ENCODE data around the gene MAP3K1.
A peak's percentile ranks its signal among the peaks of the same experiment; 100 is the strongest.

The MAP3K1 gene

GRCh38 chr5:56881571-56881970, 66.2 kb downstream of the MAP3K1 start:
- Mint-ChIP-seq H3K4me1 (ENCODE audit: low read depth) (peaks cover under 1% of the 10 kb centered on the region), H3K36me3 (ENCODE audit: low read depth) (peaks cover 92% of the 10 kb centered on the region), H3K27ac (peak overlapping the region; percentile 42), H3K27me3 (no peaks in the 10 kb centered on the region), H3K4me3 (no peak overlapping the region), H3K9me3 (no peaks in the 10 kb centered on the region)
- no peak for DNase-seq

GRCh38 chr5:56893251-56893951, 78.1 kb downstream of the MAP3K1 start:
- H3K36me3 Mint-ChIP-seq (ENCODE audit: low read depth): peaks cover 78% of the 10 kb centered on the region
- H3K27me3 Mint-ChIP-seq: no peaks in the 10 kb centered on the region
- no peaks in the 10 kb centered on the region for H3K9me3 Mint-ChIP-seq
- H3K4me3 Mint-ChIP-seq: no peak overlapping the region
- H3K27ac Mint-ChIP-seq: no peak overlapping the region
- no peak for DNase-seq
- peaks cover 11% of the 10 kb centered on the region for H3K4me1 Mint-ChIP-seq (ENCODE audit: low read depth)

- no peaks in the 10 kb centered on the region for H3K27me3 Mint-ChIP-seq
- no peak overlapping the region for H3K27ac Mint-ChIP-seq
- H3K4me3 Mint-ChIP-seq: no peak overlapping the region
- no peak for DNase-seq
- peaks cover 11% of the 10 kb centered on the region for H3K4me1 Mint-ChIP-seq (ENCODE audit: low read depth)
- H3K9me3 Mint-ChIP-seq: no peaks in the 10 kb centered on the region
- H3K36me3 Mint-ChIP-seq (ENCODE audit: low read depth): peaks cover 45% of the 10 kb centered on the region
Measured at GRCh38 chr5:56896763-56897162, 81.4 kb downstream of the MAP3K1 start.

- peaks cover 8% of the 10 kb centered on the region for H3K4me1 Mint-ChIP-seq (ENCODE audit: low read depth)
- H3K9me3 Mint-ChIP-seq: no peaks in the 10 kb centered on the region
- no peak overlapping the region for H3K4me3 Mint-ChIP-seq
- H3K27me3 Mint-ChIP-seq: no peaks in the 10 kb centered on the region
- no peak for DNase-seq
- no peak overlapping the region for H3K27ac Mint-ChIP-seq
- peaks cover 33% of the 10 kb centered on the region for H3K36me3 Mint-ChIP-seq (ENCODE audit: low read depth)
Measured at GRCh38 chr5:56898213-56898612, 82.9 kb downstream of the MAP3K1 start.

GRCh38 chr5:56900395-56900794, 85.0 kb downstream of the MAP3K1 start:
- no peak for DNase-seq
- Mint-ChIP-seq H3K4me1 (ENCODE audit: low read depth) (peaks cover 6% of the 10 kb centered on the region), H3K27me3 (no peaks in the 10 kb centered on the region), H3K4me3 (no peak overlapping the region), H3K9me3 (no peaks in the 10 kb centered on the region), H3K27ac (no peak overlapping the region), H3K36me3 (ENCODE audit: low read depth) (peaks cover 12% of the 10 kb centered on the region)

GRCh38 chr5:56900858-56901578, 85.7 kb downstream of the MAP3K1 start:
- peak; percentile 38 for DNase-seq
- Mint-ChIP-seq H3K9me3 (no peaks in the 10 kb centered on the region), H3K27ac (no peak overlapping the region), H3K36me3 (ENCODE audit: low read depth) (peaks cover 8% of the 10 kb centered on the region), H3K4me1 (ENCODE audit: low read depth) (peaks cover 6% of the 10 kb centered on the region), H3K27me3 (no peaks in the 10 kb centered on the region), H3K4me3 (no peak overlapping the region)

GRCh38 chr5:56908942-56909293, 93.6 kb downstream of the MAP3K1 start:
- H3K9me3 Mint-ChIP-seq: no peaks in the 10 kb centered on the region
- H3K36me3 Mint-ChIP-seq (ENCODE audit: low read depth): peaks cover 5% of the 10 kb centered on the region
- H3K27me3 Mint-ChIP-seq: peaks cover 4% of the 10 kb centered on the region
- no peak for DNase-seq
- H3K4me3 Mint-ChIP-seq: peak overlapping the region; percentile 91
- peaks cover 23% of the 10 kb centered on the region for H3K4me1 Mint-ChIP-seq (ENCODE audit: low read depth)
- H3K27ac Mint-ChIP-seq: peak overlapping the region; percentile 98

GRCh38 chr5:56909294-56910209, 94.2 kb downstream of the MAP3K1 start, which contains the start of gene SETD9:
Gene SETD9, plus strand, starts transcription at chr5:56909596. Its CDS starts 50 bp downstream, at chr5:56909646.
- peak within 1 kb of the TSS; percentile 98 for H3K27ac Mint-ChIP-seq
- peak within 1 kb of the TSS; percentile 91 for H3K4me3 Mint-ChIP-seq
- peaks cover 5% of the 10 kb centered on the region for H3K36me3 Mint-ChIP-seq (ENCODE audit: low read depth)
- peaks cover 4% of the 10 kb centered on the region for H3K27me3 Mint-ChIP-seq
- DNase-seq: peak; percentile 95
- peaks cover 23% of the 10 kb centered on the region for H3K4me1 Mint-ChIP-seq (ENCODE audit: low read depth)
- H3K9me3 Mint-ChIP-seq: no peaks in the 10 kb centered on the region

GRCh38 chr5:56910210-56910965, 95.0 kb downstream of the MAP3K1 start:
- Mint-ChIP-seq H3K27ac (peak overlapping the region; percentile 98), H3K4me3 (peak overlapping the region; percentile 91), H3K27me3 (peaks cover 4% of the 10 kb centered on the region), H3K36me3 (ENCODE audit: low read depth) (peaks cover 5% of the 10 kb centered on the region), H3K4me1 (ENCODE audit: low read depth) (peaks cover 23% of the 10 kb centered on the region), H3K9me3 (no peaks in the 10 kb centered on the region)
- no peak for DNase-seq

- Mint-ChIP-seq H3K27me3 (no peaks in the 10 kb centered on the region), H3K36me3 (ENCODE audit: low read depth) (peaks cover 9% of the 10 kb centered on the region), H3K9me3 (no peaks in the 10 kb centered on the region), H3K4me1 (ENCODE audit: low read depth) (peaks cover 18% of the 10 kb centered on the region), H3K4me3 (no peak overlapping the region), H3K27ac (no peak overlapping the region)
- no peak for DNase-seq
Measured at GRCh38 chr5:56913766-56914165, 98.4 kb downstream of the MAP3K1 start.

GRCh38 chr5:56914678-56915077, 99.3 kb downstream of the MAP3K1 start:
- DNase-seq: no peak
- Mint-ChIP-seq H3K9me3 (no peaks in the 10 kb centered on the region), H3K4me3 (no peak overlapping the region), H3K27ac (no peak overlapping the region), H3K27me3 (no peaks in the 10 kb centered on the region), H3K4me1 (ENCODE audit: low read depth) (peaks cover 13% of the 10 kb centered on the region), H3K36me3 (ENCODE audit: low read depth) (peaks cover 14% of the 10 kb centered on the region)

- Mint-ChIP-seq H3K27me3 (no peaks in the 10 kb centered on the region), H3K27ac (no peak overlapping the region), H3K4me1 (ENCODE audit: low read depth) (peaks cover 1% of the 10 kb centered on the region), H3K4me3 (no peak overlapping the region), H3K9me3 (no peaks in the 10 kb centered on the region), H3K36me3 (ENCODE audit: low read depth) (peaks cover 32% of the 10 kb centered on the region)
- DNase-seq: no peak
Measured at GRCh38 chr5:56917534-56917933, 102.2 kb downstream of the MAP3K1 start.

- Mint-ChIP-seq H3K27me3 (no peaks in the 10 kb centered on the region), H3K27ac (no peak overlapping the region), H3K9me3 (no peaks in the 10 kb centered on the region), H3K4me1 (ENCODE audit: low read depth) (peaks cover 1% of the 10 kb centered on the region), H3K4me3 (no peak overlapping the region), H3K36me3 (ENCODE audit: low read depth) (peaks cover 38% of the 10 kb centered on the region)
- no peak for DNase-seq
Measured at GRCh38 chr5:56918054-56918453, 102.7 kb downstream of the MAP3K1 start.

All from activated T-cell treated with anti-CD3 and anti-CD28 coated beads, Interleukin-2, amount 50 U/mL, for 24 hours (primary cell).